Ascending aorta (tissue), 2 donors: ENCODE measurements around the gene MRPL34. TPM values are rescaled to one million over a fixed set of nuclear protein-coding genes. Genes with fewer than 3 reads are reported as not detected.

Source experiments
- DNase-seq, 2 donors: peaks; one replicate each; pipeline ENCODE4 v3.0.0-alpha.2; 2019; ENCODE audit warnings: low spot score in 2 of 2
- H3K27ac ChIP-seq, 2 donors: fragments of 200-600 bp; sonication (generic); one replicate each; pipeline ENCODE4 v1.5.1; 2016 to 2017; ENCODE audit warnings: mild to moderate bottlenecking in 1 of 2
- H3K27me3 ChIP-seq: fragments of 200-600 bp; sonication (generic); one replicate; pipeline ENCODE4 v1.5.1; 2017
- H3K36me3 ChIP-seq, 2 donors: fragments of 200-600 bp; sonication (generic); one replicate each; pipeline ENCODE4 v1.5.1; 2016
- H3K4me1 ChIP-seq, 2 donors: fragments of 200-600 bp; sonication (generic); one replicate each; pipeline ENCODE4 v1.5.1; 2016 to 2017; ENCODE audit warnings: mild to moderate bottlenecking in 1 of 2
- H3K4me3 ChIP-seq, 2 donors: fragments of 200-600 bp; sonication (generic); one replicate each; pipeline ENCODE4 v1.5.1; 2016 to 2017; ENCODE audit warnings: mild to moderate bottlenecking in 1 of 2
- H3K9me3 ChIP-seq, 2 donors: fragments of 200-600 bp; sonication (generic); one replicate each; pipeline ENCODE4 v1.5.1; 2016
- CTCF ChIP-seq, 3 experiments: fragments of 200-600 bp in 2 of 3; fragments of 450-650 bp in 1 of 3; sonication (generic) in 2 of 3; IDR thresholded peaks; one replicate each; pipeline ENCODE4 v1.5.1; 2016 to 2019; ENCODE audit warnings: antibody characterized with exemption in 3 of 3, mild to moderate bottlenecking in 1 of 3, moderate library complexity in 1 of 3
- intact Hi-C: fragments of 100-400 bp; cut with DNase I; formaldehyde crosslinking; loops from one replicate; pipeline ENCODE4 v1.15.1; 2023
- total RNA-seq: library from RNA; depleted of rRNA; stranded (reverse); fragments of >200 nt; gene quantifications from one replicate; pipeline ENCODE4 v1.1.0, GENCODE V29; 2016

The MRPL34 gene
- total RNA-seq, 1 donor from 2014 or later = 98.9 TPM

GRCh38 chr19:17281391-17282304 is 24.0 kb upstream of the MRPL34 start, which contains the start of gene ANKLE1:
Gene ANKLE1 (plus strand): TSS chr19:17281901. CDS start chr19:17281921, 20 bp downstream.
- TF ChIP-seq CTCF (IDR thresholded peaks at IDR 0.05) = no peak
- H3K9me3 ChIP-seq = no peaks in the 10 kb centered on the region
- H3K27ac ChIP-seq = no peak within 1 kb of the TSS
- peaks cover 8% of the 10 kb centered on the region for H3K27me3 ChIP-seq
- peak within 1 kb of the TSS; percentile 27 to 56 for H3K4me3 ChIP-seq
- no peak for DNase-seq
- intact Hi-C loops = loop anchor here (1.0 to 2.0 kb wide), 3 partner anchors 21 to 214 kb away; no protein-coding TSS in a partner anchor
- peaks cover 7 to 11% of the 10 kb centered on the region in 2 donors for H3K4me1 ChIP-seq
- peaks cover 17 to 26% of the 10 kb centered on the region in 2 donors for H3K36me3 ChIP-seq

- Histone ChIP-seq H3K4me3 (peak overlapping the region; percentile 27 to 56), H3K4me1 (peaks cover 7 to 11% of the 10 kb centered on the region in 2 donors), H3K36me3 (peaks cover 7 to 17% of the 10 kb centered on the region in 2 donors), H3K27ac (no peak overlapping the region), H3K27me3 (peaks cover 8% of the 10 kb centered on the region), H3K9me3 (no peaks in the 10 kb centered on the region)
- TF ChIP-seq CTCF (IDR thresholded peaks at IDR 0.05) = peak; percentile 92 to 94 (median 94)
- intact Hi-C loops = loop anchor here (1.0 to 2.0 kb wide), 3 partner anchors 22 to 215 kb away; no protein-coding TSS in a partner anchor
- peak in 1 of 2 donors; percentile 87 for DNase-seq
Measured at GRCh38 chr19:17282488-17283125, 23.1 kb upstream of the MRPL34 start.

GRCh38 chr19:17283504-17283996 is 22.1 kb upstream of the MRPL34 start:
- Histone ChIP-seq H3K4me3 (no peak overlapping the region), H3K27me3 (peaks cover 8% of the 10 kb centered on the region), H3K4me1 (peaks cover 7 to 11% of the 10 kb centered on the region in 2 donors), H3K27ac (no peak overlapping the region), H3K9me3 (no peaks in the 10 kb centered on the region), H3K36me3 (peaks cover 4 to 9% of the 10 kb centered on the region in 2 donors)
- intact Hi-C loops = loop anchor here (2.0 kb wide), 1 partner anchor 23 kb away; no protein-coding TSS in a partner anchor
- TF ChIP-seq CTCF (IDR thresholded peaks at IDR 0.05) = no peak
- no peak for DNase-seq

GRCh38 chr19:17285415-17286135 is 20.1 kb upstream of the MRPL34 start:
- TF ChIP-seq CTCF (IDR thresholded peaks at IDR 0.05) = no peak
- Histone ChIP-seq H3K27me3 (peaks cover 8% of the 10 kb centered on the region), H3K4me3 (no peak overlapping the region), H3K4me1 (peaks cover 7 to 11% of the 10 kb centered on the region in 2 donors), H3K27ac (no peak overlapping the region), H3K36me3 (no peaks in the 10 kb centered on the region), H3K9me3 (no peaks in the 10 kb centered on the region)
- intact Hi-C loops = no loop called here
- DNase-seq = no peak

GRCh38 chr19:17286263-17286662 is 19.4 kb upstream of the MRPL34 start:
- intact Hi-C loops = no loop called here
- no peak for TF ChIP-seq CTCF (IDR thresholded peaks at IDR 0.05)
- H3K36me3 ChIP-seq = no peaks in the 10 kb centered on the region
- H3K4me1 ChIP-seq = peaks cover 7 to 11% of the 10 kb centered on the region in 2 donors
- DNase-seq = no peak
- H3K4me3 ChIP-seq = no peak overlapping the region
- peaks cover 8% of the 10 kb centered on the region for H3K27me3 ChIP-seq
- no peak overlapping the region for H3K27ac ChIP-seq
- H3K9me3 ChIP-seq = no peaks in the 10 kb centered on the region
